GM21723 (cell line): ENCODE data around the gene AQP12A.

Experiments used
- ATAC-seq: cut with Tn5 transposase; IDR thresholded peaks from one replicate; pipeline ENCODE4 v1.9.1; 2021; ENCODE audit warnings: mild to moderate bottlenecking, moderate library complexity; ENCODE audit not compliant: unreplicated experiment

AQP12A gene

DNA sequence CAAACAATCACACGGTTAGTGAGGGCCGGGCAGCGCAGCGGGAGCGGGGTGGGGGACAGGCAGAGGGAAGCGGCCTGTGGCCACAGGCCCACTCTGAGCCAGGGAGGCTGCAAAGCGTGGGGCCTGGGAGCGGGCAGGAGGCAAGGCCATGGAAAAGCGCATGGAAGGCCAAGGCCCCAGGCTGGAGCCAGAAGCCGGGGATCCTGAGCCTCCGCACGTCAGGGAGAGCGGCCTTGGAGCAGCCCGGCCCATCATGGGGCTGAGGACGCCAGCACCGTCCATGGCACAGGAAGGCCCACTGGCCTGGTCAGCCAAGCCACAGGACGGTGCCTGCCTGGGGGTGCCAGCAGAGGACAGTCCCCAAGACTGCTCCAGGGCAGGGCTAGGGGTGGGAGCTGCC, 43.1 kb downstream of the AQP12A start:
- ATAC-seq, result no peak

GRCh38 chr2:240735476-240735875, 43.8 kb downstream of the AQP12A start:
- ATAC-seq, result no peak

DNA sequence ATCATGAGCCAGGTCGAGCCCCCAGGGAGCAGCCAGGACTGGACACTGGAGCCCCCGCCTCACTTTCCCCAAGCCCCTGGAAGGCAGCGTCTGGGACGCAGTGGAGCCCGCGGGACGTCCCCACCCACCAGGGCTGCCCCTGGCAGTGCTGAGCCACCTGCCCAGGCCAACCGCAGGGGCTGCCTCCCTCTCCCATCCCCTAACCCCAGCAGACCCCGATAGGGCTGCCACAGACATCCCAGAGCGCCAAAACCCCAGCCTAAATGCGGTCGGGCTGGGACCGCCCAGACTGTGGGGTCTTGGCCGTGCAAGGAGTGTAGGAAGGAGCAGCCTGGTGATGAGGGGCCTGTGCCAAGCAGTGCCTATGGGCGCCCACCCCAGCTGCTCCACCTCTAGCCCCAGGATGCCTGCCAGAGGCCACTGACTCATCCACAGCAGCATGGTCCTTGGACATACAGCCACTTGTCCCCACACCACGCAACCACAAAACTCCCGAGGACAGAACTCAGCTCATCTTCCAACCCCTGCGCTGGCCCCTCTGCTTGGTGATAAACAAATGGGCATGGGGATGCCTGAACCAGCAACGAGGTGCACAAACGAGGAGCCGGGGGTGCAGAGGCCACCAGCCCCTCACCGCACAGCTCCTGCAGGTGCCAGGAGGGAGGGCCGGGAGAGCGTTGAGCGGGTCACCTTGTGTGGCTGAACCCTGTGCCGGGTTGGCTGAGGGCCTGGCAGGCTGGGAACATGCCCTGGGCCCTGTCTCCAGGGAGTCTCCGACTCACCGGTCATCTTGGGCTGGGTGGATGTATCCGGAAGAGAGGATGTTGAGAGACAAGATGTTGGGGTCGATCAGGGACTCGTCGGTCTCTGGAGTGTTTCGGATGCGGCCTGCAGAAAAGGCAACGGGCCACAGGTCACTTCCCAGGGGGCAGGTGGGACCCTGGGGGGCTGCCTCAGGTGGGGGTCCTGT, 44.9 kb downstream of the AQP12A start:
- no peak for ATAC-seq

DNA sequence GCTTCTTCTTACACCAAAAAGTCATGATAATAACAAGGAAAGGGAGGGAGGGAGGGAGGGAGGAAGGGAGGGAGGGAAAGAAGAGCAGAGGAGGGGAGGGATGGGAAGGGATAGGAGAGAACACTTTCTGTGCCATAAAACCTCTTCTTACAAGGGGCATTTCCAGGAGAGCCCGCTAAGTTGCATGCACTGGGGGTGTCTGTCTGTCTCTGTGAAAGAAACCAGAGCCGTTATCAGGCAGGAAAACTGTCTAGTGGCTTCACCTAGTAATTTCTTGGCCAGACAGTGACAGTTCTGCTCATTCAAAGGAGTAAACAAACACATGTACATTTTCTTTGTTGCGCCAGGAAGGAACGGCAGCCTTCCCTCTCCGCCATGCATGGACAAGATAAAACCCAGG, 45.8 kb downstream of the AQP12A start:
- ATAC-seq, result no peak

GRCh38 chr2:240737958-240738357, 46.3 kb downstream of the AQP12A start:
- no peak for ATAC-seq

DNA sequence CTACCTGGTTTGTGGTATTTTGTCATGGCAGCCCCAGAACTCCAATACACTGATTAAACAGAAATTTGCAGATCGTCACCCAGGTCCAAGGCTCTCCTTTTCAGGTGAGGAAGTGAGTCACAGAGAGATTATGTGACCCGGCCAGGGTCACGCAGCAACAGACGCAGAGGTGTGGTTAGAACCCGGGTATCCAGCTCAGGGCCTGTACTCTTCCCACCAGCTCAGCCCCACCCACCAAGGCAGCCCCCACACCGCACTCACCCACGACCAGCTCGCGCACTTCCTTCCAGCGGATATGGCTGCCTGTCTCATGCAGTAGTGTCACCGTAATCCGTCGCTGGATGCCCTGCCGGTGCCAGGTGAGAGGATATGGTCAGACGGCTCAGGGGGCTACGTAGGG, 48.1 kb downstream of the AQP12A start:
- ATAC-seq, result no peak

DNA sequence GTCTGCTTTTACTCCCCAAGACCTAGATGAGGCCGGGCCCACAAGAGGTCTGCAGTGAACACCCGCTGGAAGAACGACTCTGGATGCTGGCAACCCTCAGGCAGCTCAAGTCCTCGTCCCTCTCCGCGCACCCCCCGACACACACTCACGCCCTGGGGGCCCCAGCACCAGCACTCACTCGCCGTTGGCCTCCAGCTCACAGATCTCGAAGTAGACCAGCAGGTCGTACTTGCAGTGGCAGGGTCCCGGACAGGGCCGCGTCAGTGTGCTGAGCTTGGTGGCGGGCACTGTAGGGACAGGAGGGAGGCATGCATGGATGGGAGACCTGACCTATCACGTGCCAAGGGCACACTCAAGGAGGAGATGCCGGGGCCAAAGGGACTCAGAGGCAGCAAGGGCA, 49.4 kb downstream of the AQP12A start:
- no peak for ATAC-seq

GRCh38 chr2:240742602-240743095, 51.0 kb downstream of the AQP12A start:
- ATAC-seq, result no peak

GRCh38 chr2:240745456-240745855, 53.8 kb downstream of the AQP12A start:
- no peak for ATAC-seq

DNA sequence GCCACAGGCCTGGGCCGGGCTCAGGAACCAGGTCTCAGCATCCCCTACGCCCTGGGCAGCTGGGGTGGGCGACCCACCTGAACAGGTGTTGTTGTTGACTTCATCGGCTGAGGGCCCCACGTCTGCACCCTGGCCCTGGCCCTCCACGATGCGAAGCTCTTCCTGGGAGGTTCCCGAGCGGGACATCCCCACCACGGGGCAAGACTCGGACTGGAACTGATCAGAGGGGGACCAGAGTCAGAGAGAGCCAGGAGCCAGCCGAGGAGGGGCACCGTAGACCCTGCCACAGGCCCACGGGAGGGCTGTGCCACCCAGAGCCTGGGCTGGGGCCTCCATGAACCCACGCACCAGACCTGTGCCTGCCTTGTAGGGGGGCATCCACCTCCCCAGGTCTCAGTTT, 54.3 kb downstream of the AQP12A start:
- no peak for ATAC-seq

DNA sequence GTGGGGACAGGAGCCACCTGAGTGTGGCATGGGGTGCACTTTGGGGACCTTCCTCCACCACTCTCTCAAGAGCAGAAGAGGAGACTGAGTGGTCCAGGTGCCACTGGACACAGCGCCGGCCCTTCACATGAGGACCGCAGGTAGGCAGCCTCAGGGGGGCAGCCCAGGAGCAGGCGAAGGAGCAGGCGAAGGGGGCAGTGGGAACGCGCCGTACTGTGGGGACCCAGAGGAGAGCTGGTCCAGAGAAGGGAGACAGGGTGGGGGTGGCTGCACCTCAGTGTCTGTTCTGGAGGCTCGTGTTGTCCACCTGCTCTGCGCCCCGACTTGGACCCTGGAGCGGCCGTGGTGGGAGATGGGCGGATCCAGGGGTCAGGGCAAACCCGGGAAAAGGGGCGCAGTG, 55.0 kb downstream of the AQP12A start:
- no peak for ATAC-seq

GRCh38 chr2:240747256-240747655, 55.6 kb downstream of the AQP12A start:
- no peak for ATAC-seq
